Measurements from ENCODE around the gene WDR70.
"Not testable (repeated sequence)": the region's sequence is repeated elsewhere in the genome, so short reads cannot be mapped to it uniquely, and the experiment has no call there.

Gene WDR70

GRCh38 chr5:37575541-37576489 is 196.7 kb downstream of the WDR70 start:
- Histone ChIP-seq H3K9ac (ENCODE audit: low read length) (no peak overlapping the region), H3K4me3 (ENCODE audit: low read length) (no peak overlapping the region), H3K36me3 (ENCODE audit: control insufficient read depth, insufficient read depth, low read length, severe bottlenecking) (no peaks in the 10 kb centered on the region), H3K27me3 (replicated peaks; ENCODE audit: control insufficient read depth, insufficient read depth, low read length) (no peaks in the 10 kb centered on the region), H3K9me3 (ENCODE audit: control insufficient read depth, low read length) (no peaks in the 10 kb centered on the region), H3K4me1 (ENCODE audit: control insufficient read depth, insufficient read depth, low read length) (no peaks in the 10 kb centered on the region)
- no peak for DNase-seq (ENCODE audit: low read depth)

GRCh38 chr5:37576552-37576951 is 197.4 kb downstream of the WDR70 start:
- DNase-seq (ENCODE audit: low read depth), result no peak
- no peaks in the 10 kb centered on the region for H3K4me1 ChIP-seq (ENCODE audit: control insufficient read depth, insufficient read depth, low read length)
- H3K9ac ChIP-seq (ENCODE audit: low read length), result no peak overlapping the region

GRCh38 chr5:37578176-37578575 is 199.1 kb downstream of the WDR70 start:
- no peak overlapping the region for H3K9ac ChIP-seq (ENCODE audit: low read length)
- DNase-seq (ENCODE audit: low read depth), result no peak
- H3K4me1 ChIP-seq (ENCODE audit: control insufficient read depth, insufficient read depth, low read length), result no peaks in the 10 kb centered on the region
- H3K4me3 ChIP-seq (ENCODE audit: low read length), result no peak overlapping the region
- no peaks in the 10 kb centered on the region for H3K36me3 ChIP-seq (ENCODE audit: control insufficient read depth, insufficient read depth, low read length, severe bottlenecking)
- H3K27me3 ChIP-seq (replicated peaks; ENCODE audit: control insufficient read depth, insufficient read depth, low read length), result no peaks in the 10 kb centered on the region
- H3K9me3 ChIP-seq (ENCODE audit: control insufficient read depth, low read length), result no peaks in the 10 kb centered on the region

More at GRCh38 chr5:37576552-37576951, 197.4 kb downstream of the WDR70 start:
- no peaks in the 10 kb centered on the region for H3K27me3 ChIP-seq (replicated peaks; ENCODE audit: control insufficient read depth, insufficient read depth, low read length)
- H3K9me3 ChIP-seq (ENCODE audit: control insufficient read depth, low read length), result no peaks in the 10 kb centered on the region
- H3K4me3 ChIP-seq (ENCODE audit: low read length), result no peak overlapping the region
- no peaks in the 10 kb centered on the region for H3K36me3 ChIP-seq (ENCODE audit: control insufficient read depth, insufficient read depth, low read length, severe bottlenecking)

GRCh38 chr5:37580106-37580505 is 201.0 kb downstream of the WDR70 start:
- Histone ChIP-seq H3K27me3 (replicated peaks; ENCODE audit: control insufficient read depth, insufficient read depth, low read length) (no peaks in the 10 kb centered on the region), H3K9me3 (ENCODE audit: control insufficient read depth, low read length) (no peaks in the 10 kb centered on the region), H3K36me3 (ENCODE audit: control insufficient read depth, insufficient read depth, low read length, severe bottlenecking) (no peaks in the 10 kb centered on the region), H3K4me1 (ENCODE audit: control insufficient read depth, insufficient read depth, low read length) (no peaks in the 10 kb centered on the region), H3K4me3 (ENCODE audit: low read length) (no peak overlapping the region), H3K9ac (ENCODE audit: low read length) (no peak overlapping the region)
- no peak for DNase-seq (ENCODE audit: low read depth)

- Histone ChIP-seq H3K27me3 (replicated peaks; ENCODE audit: control insufficient read depth, insufficient read depth, low read length) (no peaks in the 10 kb centered on the region), H3K9me3 (ENCODE audit: control insufficient read depth, low read length) (no peaks in the 10 kb centered on the region), H3K36me3 (ENCODE audit: control insufficient read depth, insufficient read depth, low read length, severe bottlenecking) (no peaks in the 10 kb centered on the region), H3K9ac (ENCODE audit: low read length) (no peak overlapping the region), H3K4me1 (ENCODE audit: control insufficient read depth, insufficient read depth, low read length) (no peaks in the 10 kb centered on the region), H3K4me3 (ENCODE audit: low read length) (no peak overlapping the region)
- DNase-seq (ENCODE audit: low read depth), result no peak
These were observed 203.1 kb downstream of the WDR70 start for GRCh38 chr5:37582202-37582601.

GRCh38 chr5:37593292-37593691 is 214.2 kb downstream of the WDR70 start:
- not testable (repeated sequence) for H3K27me3 ChIP-seq (replicated peaks; ENCODE audit: control insufficient read depth, insufficient read depth, low read length)

GRCh38 chr5:37594864-37595263 is 215.7 kb downstream of the WDR70 start:
- not testable (repeated sequence) for H3K4me3 ChIP-seq (ENCODE audit: low read length); DNase-seq (ENCODE audit: low read depth); H3K9ac ChIP-seq (ENCODE audit: low read length); H3K4me1 ChIP-seq (ENCODE audit: control insufficient read depth, insufficient read depth, low read length); H3K9me3 ChIP-seq (ENCODE audit: control insufficient read depth, low read length); H3K27me3 ChIP-seq (replicated peaks; ENCODE audit: control insufficient read depth, insufficient read depth, low read length); H3K36me3 ChIP-seq (ENCODE audit: control insufficient read depth, insufficient read depth, low read length, severe bottlenecking)

More at GRCh38 chr5:37593292-37593691, 214.2 kb downstream of the WDR70 start:
- not testable (repeated sequence) for H3K9me3 ChIP-seq (ENCODE audit: control insufficient read depth, low read length); H3K4me1 ChIP-seq (ENCODE audit: control insufficient read depth, insufficient read depth, low read length); H3K36me3 ChIP-seq (ENCODE audit: control insufficient read depth, insufficient read depth, low read length, severe bottlenecking); DNase-seq (ENCODE audit: low read depth); H3K4me3 ChIP-seq (ENCODE audit: low read length); H3K9ac ChIP-seq (ENCODE audit: low read length)

GRCh38 chr5:37598733-37599132 is 219.6 kb downstream of the WDR70 start:
- Histone ChIP-seq H3K4me3 (ENCODE audit: low read length) (no peak overlapping the region), H3K4me1 (ENCODE audit: control insufficient read depth, insufficient read depth, low read length) (peaks cover 6% of the 10 kb centered on the region), H3K27me3 (replicated peaks; ENCODE audit: control insufficient read depth, insufficient read depth, low read length) (no peaks in the 10 kb centered on the region), H3K9me3 (ENCODE audit: control insufficient read depth, low read length) (peaks cover 6% of the 10 kb centered on the region), H3K9ac (ENCODE audit: low read length) (no peak overlapping the region), H3K36me3 (ENCODE audit: control insufficient read depth, insufficient read depth, low read length, severe bottlenecking) (peaks cover 5% of the 10 kb centered on the region)
- DNase-seq (ENCODE audit: low read depth), result peak; percentile 8

GRCh38 chr5:37601163-37601562 is 222.0 kb downstream of the WDR70 start:
- Histone ChIP-seq H3K4me1 (ENCODE audit: control insufficient read depth, insufficient read depth, low read length) (peaks cover 6% of the 10 kb centered on the region), H3K4me3 (ENCODE audit: low read length) (no peak overlapping the region)

GRCh38 chr5:37603072-37603471 is 224.0 kb downstream of the WDR70 start:
- Histone ChIP-seq H3K9ac (ENCODE audit: low read length) (no peak overlapping the region), H3K4me1 (ENCODE audit: control insufficient read depth, insufficient read depth, low read length) (peaks cover 6% of the 10 kb centered on the region), H3K9me3 (ENCODE audit: control insufficient read depth, low read length) (peaks cover 6% of the 10 kb centered on the region), H3K27me3 (replicated peaks; ENCODE audit: control insufficient read depth, insufficient read depth, low read length) (no peaks in the 10 kb centered on the region), H3K36me3 (ENCODE audit: control insufficient read depth, insufficient read depth, low read length, severe bottlenecking) (peaks cover 21% of the 10 kb centered on the region), H3K4me3 (ENCODE audit: low read length) (no peak overlapping the region)
- no peak for DNase-seq (ENCODE audit: low read depth)

More at GRCh38 chr5:37601163-37601562, 222.0 kb downstream of the WDR70 start:
- Histone ChIP-seq H3K27me3 (replicated peaks; ENCODE audit: control insufficient read depth, insufficient read depth, low read length) (no peaks in the 10 kb centered on the region), H3K9me3 (ENCODE audit: control insufficient read depth, low read length) (peaks cover 6% of the 10 kb centered on the region), H3K36me3 (ENCODE audit: control insufficient read depth, insufficient read depth, low read length, severe bottlenecking) (peaks cover 13% of the 10 kb centered on the region), H3K9ac (ENCODE audit: low read length) (no peak overlapping the region)
- no peak for DNase-seq (ENCODE audit: low read depth)

- no peak overlapping the region for H3K9ac ChIP-seq (ENCODE audit: low read length)
- DNase-seq (ENCODE audit: low read depth), result no peak
These were observed 225.2 kb downstream of the WDR70 start for GRCh38 chr5:37604290-37604689.

More at GRCh38 chr5:37604290-37604689, 225.2 kb downstream of the WDR70 start:
- no peaks in the 10 kb centered on the region for H3K27me3 ChIP-seq (replicated peaks; ENCODE audit: control insufficient read depth, insufficient read depth, low read length)
- H3K4me3 ChIP-seq (ENCODE audit: low read length), result no peak overlapping the region
- no peaks in the 10 kb centered on the region for H3K4me1 ChIP-seq (ENCODE audit: control insufficient read depth, insufficient read depth, low read length)
- H3K36me3 ChIP-seq (ENCODE audit: control insufficient read depth, insufficient read depth, low read length, severe bottlenecking), result peaks cover 21% of the 10 kb centered on the region
- peaks cover 6% of the 10 kb centered on the region for H3K9me3 ChIP-seq (ENCODE audit: control insufficient read depth, low read length)

All from adipocyte (in vitro differentiated cells).